Activated CD8-positive, alpha-beta T cell treated with anti-CD3 and anti-CD28 coated beads for 36 hours (primary cell): ENCODE measurements around the gene TPRG1L. TPM values are rescaled to one million over a fixed set of nuclear protein-coding genes. Genes with fewer than 3 reads are reported as not detected.
A peak's percentile ranks its signal among the peaks of the same experiment; 100 is the strongest.

ENCODE experiments used
- ATAC-seq: fragments of 200-7000 bp; cut with Tn5 transposase; one replicate; pipeline ENCODE4 v1.10.0; 2021; ENCODE audit warnings: mild to moderate bottlenecking, moderate library complexity
- CTCF ChIA-PET: fragments of 350-600 bp; sonication (Branson Sonifier 250); formaldehyde crosslinking; loops from one replicate; lab custom pipeline; 2021; ENCODE audit warnings: antibody characterized with exemption; lab: Charles Lee
- POLR2A ChIA-PET: fragments of 350-600 bp; sonication (Branson Sonifier 250); formaldehyde crosslinking; loops from one replicate; lab custom pipeline; 2021; ENCODE audit warnings: antibody characterized with exemption; lab: Charles Lee
- DNase-seq: peaks from one replicate; pipeline ENCODE4 v3.0.0-alpha.2; 2020
- H3K27ac Mint-ChIP-seq: one replicate; pipeline ENCODE4 v1.8.0; 2021; ENCODE audit warnings: mild to moderate bottlenecking, mixed read lengths
- H3K27me3 Mint-ChIP-seq: one replicate; pipeline ENCODE4 v1.8.0; 2021; ENCODE audit warnings: mixed read lengths
- H3K36me3 Mint-ChIP-seq: one replicate; pipeline ENCODE4 v1.8.0; 2021; ENCODE audit warnings: low read depth, mixed read lengths
- H3K4me1 Mint-ChIP-seq: one replicate; pipeline ENCODE4 v1.8.0; 2021; ENCODE audit warnings: low read depth, mixed read lengths
- H3K4me3 Mint-ChIP-seq: one replicate; pipeline ENCODE4 v1.8.0; 2021; ENCODE audit warnings: mild to moderate bottlenecking, moderate library complexity, mixed read lengths
- H3K9me3 Mint-ChIP-seq: one replicate; pipeline ENCODE4 v1.8.0; 2021; ENCODE audit warnings: mixed read lengths
- CTCF ChIP-seq: fragments of 200-600 bp; IDR thresholded peaks from one replicate; pipeline ENCODE4 v1.8.0; 2022; ENCODE audit warnings: antibody characterized with exemption, mild to moderate bottlenecking
- intact Hi-C: fragments of 100-400 bp; cut with micrococcal nuclease; formaldehyde crosslinking; loops from one replicate; pipeline ENCODE4 v1.10.0; 2022
- total RNA-seq, 2 experiments: library from RNA; stranded (reverse); gene quantifications; one replicate each; pipeline ENCODE4 v1.2.3, GENCODE V29; 2021

The TPRG1L gene
- total RNA-seq, 2 experiments from 2014 or later = 6.1 to 6.2 TPM

GRCh38 chr1:3614755-3615742 lies 9.8 kb upstream of the TPRG1L start:
- no peak overlapping the region for H3K4me3 Mint-ChIP-seq
- no peaks in the 10 kb centered on the region for H3K9me3 Mint-ChIP-seq
- no peaks in the 10 kb centered on the region for H3K36me3 Mint-ChIP-seq
- POLR2A ChIA-PET = no interaction called here
- DNase-seq = peak; percentile 38
- peaks cover 10% of the 10 kb centered on the region for H3K4me1 Mint-ChIP-seq
- TF ChIP-seq CTCF = peak; percentile 60
- CTCF ChIA-PET = interaction anchor here (0.7 to 2.2 kb wide), 9 partner anchors 15 to 124 kb away, joined by 3 to 8 read pairs (median 3); no protein-coding TSS in a partner anchor
- peaks cover 4% of the 10 kb centered on the region for H3K27me3 Mint-ChIP-seq
- no peak overlapping the region for H3K27ac Mint-ChIP-seq
- intact Hi-C loops = no loop called here
- ATAC-seq = no peak

- DNase-seq (no peak), ATAC-seq (no peak)
- intact Hi-C loops = no loop called here
- ChIA-PET POLR2A (no interaction called here), CTCF (interaction anchor here (0.7 to 1.2 kb wide), 4 partner anchors 9 to 126 kb away, joined by 3 to 4 read pairs (median 3); no protein-coding TSS in a partner anchor)
- Mint-ChIP-seq H3K4me1 (peaks cover 9% of the 10 kb centered on the region), H3K27ac (no peak overlapping the region), H3K36me3 (no peaks in the 10 kb centered on the region), H3K9me3 (no peaks in the 10 kb centered on the region), H3K4me3 (no peak overlapping the region), H3K27me3 (no peaks in the 10 kb centered on the region)
- TF ChIP-seq CTCF = no peak
Measured at GRCh38 chr1:3616861-3617260, 8.0 kb upstream of the TPRG1L start.

- no peak for TF ChIP-seq CTCF
- DNase-seq = no peak
- POLR2A ChIA-PET = no interaction called here
- CTCF ChIA-PET = interaction anchor here (1.2 to 5.7 kb wide), 6 partner anchors 8 to 127 kb away, joined by 4 to 40 read pairs (median 14); no protein-coding TSS in a partner anchor
- Mint-ChIP-seq H3K4me1 (peaks cover 11% of the 10 kb centered on the region), H3K9me3 (no peaks in the 10 kb centered on the region), H3K4me3 (no peak overlapping the region), H3K36me3 (no peaks in the 10 kb centered on the region), H3K27me3 (no peaks in the 10 kb centered on the region), H3K27ac (no peak overlapping the region)
- intact Hi-C loops = loop anchor here (2.0 kb wide), 1 partner anchor 53 kb away; no protein-coding TSS in a partner anchor
- ATAC-seq = no peak
Measured at GRCh38 chr1:3617806-3618345, 6.9 kb upstream of the TPRG1L start.

GRCh38 chr1:3618531-3618880 lies 6.3 kb upstream of the TPRG1L start:
- Mint-ChIP-seq H3K27ac (no peak overlapping the region), H3K4me3 (no peak overlapping the region), H3K36me3 (no peaks in the 10 kb centered on the region), H3K27me3 (no peaks in the 10 kb centered on the region), H3K9me3 (no peaks in the 10 kb centered on the region), H3K4me1 (peaks cover 17% of the 10 kb centered on the region)
- POLR2A ChIA-PET = no interaction called here
- TF ChIP-seq CTCF = no peak
- ATAC-seq (no peak), DNase-seq (no peak)
- CTCF ChIA-PET = interaction anchor here (0.7 to 5.7 kb wide), 23 partner anchors 11 to 166 kb away, joined by 3 to 40 read pairs (median 5); no protein-coding TSS in a partner anchor
- intact Hi-C loops = loop anchor here (2.0 kb wide), 1 partner anchor 54 kb away; no protein-coding TSS in a partner anchor
